ENCODE results near the gene GRM7. TPM values are rescaled to one million over a fixed set of nuclear protein-coding genes. Genes with fewer than 3 reads are reported as not detected.

GRM7 gene
- total RNA-seq, 1 donor from 2014 or later, result 1.5 TPM

- Mint-ChIP-seq H3K36me3 (ENCODE audit: low read depth) (no peaks in the 10 kb centered on the region), H3K4me3 (no peak overlapping the region), H3K4me1 (peaks cover 8% of the 10 kb centered on the region), H3K9me3 (no peaks in the 10 kb centered on the region), H3K27ac (ENCODE audit: unreplicated experiment) (no peak overlapping the region), H3K27me3 (ENCODE audit: low read depth) (no peaks in the 10 kb centered on the region)
- DNase-seq (ENCODE audit: low read depth, low spot score), result no peak
- no peak for TF ChIP-seq CTCF (conservative IDR thresholded peaks at IDR 0.05)
Observed at GRCh38 chr3:7215706-7216105, 354.8 kb downstream of the GRM7 start.

- H3K4me1 Mint-ChIP-seq, result peaks cover 7% of the 10 kb centered on the region
- H3K27ac Mint-ChIP-seq (ENCODE audit: unreplicated experiment), result no peak overlapping the region
- no peak for DNase-seq (ENCODE audit: low read depth, low spot score)
- no peaks in the 10 kb centered on the region for H3K27me3 Mint-ChIP-seq (ENCODE audit: low read depth)
- H3K9me3 Mint-ChIP-seq, result peaks cover 5% of the 10 kb centered on the region
- no peaks in the 10 kb centered on the region for H3K36me3 Mint-ChIP-seq (ENCODE audit: low read depth)
- no peak for TF ChIP-seq CTCF (conservative IDR thresholded peaks at IDR 0.05)
- H3K4me3 Mint-ChIP-seq, result no peak overlapping the region
Observed at GRCh38 chr3:7226393-7226792, 365.5 kb downstream of the GRM7 start.

GRCh38 chr3:7238565-7239295, 377.8 kb downstream of the GRM7 start:
- no peak for DNase-seq (ENCODE audit: low read depth, low spot score)
- TF ChIP-seq CTCF (conservative IDR thresholded peaks at IDR 0.05), result no peak
- Mint-ChIP-seq H3K4me1 (no peaks in the 10 kb centered on the region), H3K27me3 (ENCODE audit: low read depth) (no peaks in the 10 kb centered on the region), H3K9me3 (peaks cover 6% of the 10 kb centered on the region), H3K4me3 (no peak overlapping the region), H3K27ac (ENCODE audit: unreplicated experiment) (no peak overlapping the region), H3K36me3 (ENCODE audit: low read depth) (no peaks in the 10 kb centered on the region)

- TF ChIP-seq CTCF (conservative IDR thresholded peaks at IDR 0.05), result no peak
- no peaks in the 10 kb centered on the region for H3K4me1 Mint-ChIP-seq
- peaks cover 6% of the 10 kb centered on the region for H3K9me3 Mint-ChIP-seq
- H3K4me3 Mint-ChIP-seq, result no peak overlapping the region
- H3K36me3 Mint-ChIP-seq (ENCODE audit: low read depth), result no peaks in the 10 kb centered on the region
- no peak for DNase-seq (ENCODE audit: low read depth, low spot score)
- no peaks in the 10 kb centered on the region for H3K27me3 Mint-ChIP-seq (ENCODE audit: low read depth)
- H3K27ac Mint-ChIP-seq (ENCODE audit: unreplicated experiment), result no peak overlapping the region
Observed at GRCh38 chr3:7241584-7242302, 380.8 kb downstream of the GRM7 start.

- Mint-ChIP-seq H3K27me3 (ENCODE audit: low read depth) (no peaks in the 10 kb centered on the region), H3K9me3 (peaks cover 6% of the 10 kb centered on the region), H3K27ac (ENCODE audit: unreplicated experiment) (no peak overlapping the region), H3K36me3 (ENCODE audit: low read depth) (no peaks in the 10 kb centered on the region), H3K4me3 (no peak overlapping the region), H3K4me1 (no peaks in the 10 kb centered on the region)
- no peak for TF ChIP-seq CTCF (conservative IDR thresholded peaks at IDR 0.05)
- no peak for DNase-seq (ENCODE audit: low read depth, low spot score)
Observed at GRCh38 chr3:7242303-7242635, 381.4 kb downstream of the GRM7 start.

Data from neural crest cell (in vitro differentiated cells).